HG02973 (cell line): ENCODE measurements around the gene LTB4R2.
"Not testable (repeated sequence)": the region's sequence is repeated elsewhere in the genome, so short reads cannot be mapped to it uniquely, and the experiment has no call there.

Experiments
- ATAC-seq: cut with Tn5 transposase; IDR thresholded peaks from one replicate; pipeline ENCODE4 v1.9.1; 2021; ENCODE audit warnings: moderate library complexity; ENCODE audit not compliant: unreplicated experiment

The LTB4R2 gene

DNA sequence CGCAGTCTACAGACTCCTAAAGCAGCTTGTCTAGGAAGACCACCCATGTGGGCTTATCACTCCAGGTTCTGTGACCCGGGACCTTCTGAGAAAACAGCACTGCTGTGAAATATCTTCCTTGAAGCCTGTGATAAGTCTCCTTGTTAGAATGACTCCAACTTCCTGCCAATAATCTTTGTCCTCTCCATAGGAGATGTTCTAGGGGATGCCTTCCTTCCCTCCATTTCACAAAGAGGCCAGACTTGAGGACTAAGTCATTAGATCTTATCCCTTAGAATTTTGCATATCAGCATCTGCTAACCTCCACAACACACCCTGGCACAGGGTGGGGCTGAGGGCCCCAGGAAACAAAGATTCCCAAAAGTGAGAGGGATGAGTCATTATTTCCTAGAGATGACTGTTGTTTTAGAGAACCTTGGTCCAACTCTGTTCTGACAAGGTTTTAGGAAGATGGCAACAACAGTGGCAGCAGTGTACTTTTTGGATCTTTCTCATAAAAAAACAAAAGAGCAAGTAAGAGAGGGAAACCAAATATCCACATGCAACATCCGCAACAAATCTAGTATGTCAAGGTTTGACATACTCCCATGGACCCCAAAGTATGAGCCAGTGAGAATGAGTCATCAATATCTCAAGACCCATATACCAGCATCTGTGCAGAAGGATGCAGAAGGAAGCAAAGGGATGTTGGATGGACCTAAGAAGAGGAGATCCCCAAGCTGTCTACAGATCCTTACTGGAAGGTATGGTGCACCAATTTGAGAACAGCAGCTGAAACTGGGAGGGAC lies 7.4 kb downstream of the LTB4R2 start:
- ATAC-seq, result no peak

GRCh38 chr14:24321212-24321975 lies 11.5 kb downstream of the LTB4R2 start:
- no peak for ATAC-seq

GRCh38 chr14:24322672-24323071 lies 12.7 kb downstream of the LTB4R2 start:
- no peak for ATAC-seq

GRCh38 chr14:24323341-24323740 lies 13.4 kb downstream of the LTB4R2 start:
- ATAC-seq, result no peak

DNA sequence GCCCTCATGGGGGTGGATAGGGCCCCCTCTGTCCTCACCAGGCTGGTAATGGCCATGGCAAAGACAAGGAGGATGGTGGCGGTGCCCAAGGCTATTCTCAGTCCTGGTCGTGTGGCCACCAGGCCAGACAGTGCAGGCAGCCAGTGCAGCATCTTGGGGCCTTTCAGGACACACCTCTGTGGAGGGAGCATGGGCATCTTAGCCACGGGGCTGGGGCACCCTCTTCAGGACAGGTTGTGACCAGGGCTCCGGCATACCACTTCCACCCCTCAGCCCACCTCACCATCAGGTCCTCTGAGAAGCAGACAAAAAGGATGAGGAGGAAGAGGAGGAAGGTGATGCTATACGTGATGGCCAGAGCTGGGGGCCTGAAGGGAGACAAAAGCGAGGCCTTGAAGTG lies 14.1 kb downstream of the LTB4R2 start:
- ATAC-seq, result no peak

- no peak for ATAC-seq
Observed at GRCh38 chr14:24325041-24325530, 15.1 kb downstream of the LTB4R2 start.

DNA sequence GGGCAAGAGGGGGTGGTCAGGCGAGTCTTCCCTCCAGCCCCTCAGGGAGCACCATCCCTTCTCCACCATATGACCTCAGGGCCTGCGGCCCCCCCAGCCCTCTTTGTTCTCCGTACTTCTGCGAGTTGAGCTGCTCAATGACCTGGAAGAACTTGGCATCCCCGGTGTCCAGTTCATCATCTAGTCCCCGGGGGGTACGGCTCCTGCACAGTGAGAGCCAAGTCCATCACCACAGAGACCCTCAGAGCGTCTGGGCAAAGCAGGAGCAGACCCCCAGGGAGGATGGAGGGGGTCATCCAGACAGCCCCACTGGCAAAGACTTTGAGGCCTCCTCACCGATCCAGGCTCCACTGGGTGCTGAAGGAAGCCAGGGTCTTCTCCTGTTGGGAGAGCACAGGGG lies 16.0 kb downstream of the LTB4R2 start:
- no peak for ATAC-seq

GRCh38 chr14:24327303-24327702 lies 17.4 kb downstream of the LTB4R2 start:
- ATAC-seq, result no peak

GRCh38 chr14:24327914-24328313 lies 18.0 kb downstream of the LTB4R2 start:
- not testable (repeated sequence) for ATAC-seq

GRCh38 chr14:24329073-24329663 lies 19.2 kb downstream of the LTB4R2 start:
- ATAC-seq, result no peak

DNA sequence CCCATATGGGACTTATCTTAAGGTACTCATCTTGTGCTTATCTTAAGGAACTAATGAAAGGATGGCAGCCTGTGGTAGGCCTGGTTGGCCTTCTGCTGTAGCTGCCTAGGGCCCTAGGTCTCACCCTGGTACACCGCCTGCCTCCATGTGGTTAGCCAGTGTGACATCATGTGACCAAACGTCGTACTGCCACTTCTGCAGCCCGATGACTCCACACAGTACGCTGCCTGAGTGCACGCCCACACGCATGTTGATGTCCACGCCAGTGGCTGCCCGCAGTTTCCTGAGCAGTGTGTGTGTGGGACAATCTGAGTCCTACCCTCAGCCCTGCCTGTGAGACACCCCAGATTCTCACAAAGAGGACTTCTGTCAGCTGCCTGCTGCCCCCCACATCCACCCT lies 19.8 kb downstream of the LTB4R2 start:
- ATAC-seq, result no peak

DNA sequence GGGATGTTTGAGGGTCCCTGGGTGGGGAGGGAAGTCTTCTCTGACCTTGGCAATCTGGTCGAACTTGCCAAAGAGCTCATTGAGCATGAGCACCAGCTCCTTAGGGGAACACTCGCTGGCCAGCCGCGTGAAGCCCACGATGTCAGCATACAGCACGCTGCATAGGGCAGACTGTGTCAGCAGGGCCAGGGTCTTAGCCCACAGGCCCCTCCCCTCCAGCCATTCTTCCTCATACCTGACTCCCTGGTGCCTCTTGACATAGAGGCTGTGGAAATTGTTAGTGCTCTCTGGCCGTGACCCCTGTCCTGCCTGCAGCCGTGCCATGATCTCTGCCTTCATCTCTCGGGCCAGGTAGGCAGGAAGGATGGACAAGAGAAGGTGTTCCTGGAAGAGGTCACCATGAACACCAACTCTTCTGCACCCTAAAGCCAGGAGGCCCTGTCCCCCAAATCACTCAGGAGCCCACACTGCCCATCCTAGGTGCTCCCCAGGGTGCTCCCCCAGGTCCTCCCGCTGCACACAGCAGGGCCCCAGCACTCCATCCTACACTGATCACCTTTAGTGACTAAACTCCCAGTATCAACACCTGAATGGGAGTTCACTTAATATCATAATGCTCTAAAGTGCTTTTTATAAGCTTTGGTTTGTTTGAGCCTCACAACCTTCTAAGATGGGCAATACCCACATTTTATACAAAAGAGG lies 21.2 kb downstream of the LTB4R2 start:
- no peak for ATAC-seq

- no peak for ATAC-seq
Observed at GRCh38 chr14:24331731-24332267, 21.9 kb downstream of the LTB4R2 start.

DNA sequence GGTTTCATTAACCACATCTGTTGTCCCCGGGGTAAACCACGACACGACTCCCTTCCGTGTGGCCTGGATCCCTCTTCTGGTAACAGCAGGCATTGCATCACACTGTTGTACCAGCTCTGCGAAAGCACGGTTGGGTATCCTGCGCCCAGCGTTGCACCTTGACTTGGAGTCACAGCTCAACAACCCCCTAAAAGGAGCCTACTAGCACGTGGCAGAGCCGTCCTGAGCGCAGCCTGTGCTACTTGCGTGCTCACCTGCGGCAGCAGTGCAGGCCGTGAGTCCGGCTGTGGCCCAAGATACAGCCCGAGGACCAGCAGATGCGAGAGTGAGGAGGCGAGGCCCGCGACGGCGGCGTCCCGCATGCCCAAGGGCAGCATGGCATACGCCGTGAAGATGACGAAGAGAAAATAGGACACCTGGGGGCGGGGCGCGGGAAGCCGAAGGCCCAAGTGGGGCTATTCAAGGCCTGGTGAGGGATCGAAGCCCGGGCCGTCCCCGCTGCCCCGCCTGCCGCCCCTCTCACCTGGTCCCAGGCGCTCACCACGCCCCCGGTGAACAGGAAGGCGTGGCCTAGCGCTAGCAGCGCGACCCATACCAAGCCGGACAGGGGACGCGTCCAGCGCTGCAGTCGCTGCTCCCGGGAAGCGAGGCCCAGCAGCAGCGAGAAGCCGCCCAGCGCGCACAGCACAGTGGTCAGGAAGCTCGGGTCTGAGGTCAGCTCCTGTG lies 22.5 kb downstream of the LTB4R2 start:
- peak; percentile 74 for ATAC-seq

DNA sequence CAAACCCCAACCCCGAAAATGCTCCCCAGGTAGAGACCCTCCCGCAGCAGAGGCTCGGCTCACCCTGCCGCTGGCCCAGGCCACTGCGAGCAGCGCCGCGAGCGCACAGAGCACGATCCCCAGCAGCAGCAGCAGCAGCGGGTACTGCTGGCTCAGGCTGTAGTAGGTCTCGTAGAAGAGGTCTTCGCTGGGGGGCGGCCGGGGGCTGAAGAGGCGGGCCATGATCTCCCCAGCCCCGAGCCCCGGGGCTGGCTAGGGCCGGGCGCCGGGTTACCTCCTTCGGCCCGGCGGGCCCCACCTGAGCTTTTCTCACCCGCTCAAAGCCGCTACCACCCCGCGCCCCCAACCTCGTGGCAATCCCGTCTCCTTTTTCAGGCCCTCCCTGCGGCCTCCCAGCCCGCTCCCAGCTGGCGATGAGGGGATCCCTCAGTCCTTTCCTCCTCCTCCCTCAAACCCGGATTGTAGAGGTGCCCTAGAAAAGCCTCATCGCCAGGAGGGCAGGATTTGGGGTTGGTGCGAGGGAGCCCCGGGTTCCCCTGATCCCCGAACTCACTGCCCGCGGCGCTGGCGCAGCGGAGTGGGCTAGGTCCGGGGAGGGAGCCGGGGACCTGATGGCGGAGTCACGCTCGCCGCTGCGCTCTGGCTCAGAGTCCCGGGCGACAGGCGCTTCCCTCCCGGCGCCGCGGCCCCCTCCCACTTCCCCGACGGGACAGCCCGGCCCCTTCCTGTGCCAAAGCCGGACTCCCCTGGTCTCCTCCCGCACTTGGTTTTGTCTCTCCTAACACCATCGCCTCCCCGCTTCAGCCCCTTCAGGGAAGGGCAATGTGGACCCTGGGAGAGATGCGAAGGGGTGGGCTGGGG lies 24.7 kb downstream of the LTB4R2 start, which contains the start of gene ADCY4:
TSS of gene ADCY4 (minus strand) at position 641 of the 861 bp plus-strand sequence. CDS start at position 222, 419 bp downstream.
- ATAC-seq, result no peak

GRCh38 chr14:24335461-24336171 lies 25.7 kb downstream of the LTB4R2 start:
- ATAC-seq, result no peak

DNA sequence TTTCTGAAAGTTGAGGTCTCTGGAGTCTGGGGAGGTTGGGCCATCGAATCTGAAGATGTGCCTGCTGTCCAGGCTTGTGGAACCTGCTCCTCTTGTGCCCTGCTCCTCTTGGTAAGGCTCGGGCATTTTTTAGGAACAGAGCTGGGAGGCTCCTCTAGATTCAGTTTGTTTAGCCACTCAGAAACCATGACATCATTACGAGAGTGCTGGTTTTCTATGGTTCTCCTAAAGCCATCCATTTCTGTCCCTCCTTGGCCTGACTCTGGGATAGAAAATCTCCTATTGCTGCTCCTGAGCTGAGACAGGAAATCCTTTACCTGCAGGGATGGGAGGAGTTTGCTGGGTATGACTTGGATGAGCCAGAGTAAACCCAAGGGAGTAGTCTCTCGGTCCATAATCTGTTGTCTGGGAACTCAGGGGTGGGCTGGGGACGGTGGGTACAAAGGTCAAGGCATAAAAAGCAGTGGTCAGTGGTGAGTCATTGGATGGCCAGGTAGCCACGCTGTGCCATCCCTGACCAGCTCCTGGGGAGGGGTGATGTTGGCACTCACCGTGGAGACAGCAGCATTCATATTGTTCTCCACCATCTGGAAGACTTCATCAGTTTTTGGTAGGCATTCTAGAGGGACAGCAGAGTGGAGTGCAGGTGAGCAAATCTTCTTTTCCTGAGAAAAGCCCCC lies 27.3 kb downstream of the LTB4R2 start:
- ATAC-seq, result no peak

GRCh38 chr14:24337824-24338175 lies 27.9 kb downstream of the LTB4R2 start:
- no peak for ATAC-seq
